GM12878 (cell line): Measurements from ENCODE around the gene MIA. TPM values are rescaled to one million over a fixed set of nuclear protein-coding genes. Genes with fewer than 3 reads are reported as not detected.
A peak's percentile ranks its signal among the peaks of the same experiment; 100 is the strongest.

Experiments
- ATAC-seq: fragments of 200-7000 bp; cut with Tn5 transposase; 3 replicates; pipeline ENCODE4 v1.9.1; 2020; ENCODE audit warnings: mild to moderate bottlenecking, moderate library complexity
- BruUV-seq: library from RNA; stranded (reverse); fragments of 400-500 nt; replicated peaks from 2 replicates; lab custom pipeline; 2021; lab: Mats Ljungman, UMichigan
- CTCF ChIA-PET: fragments of 300-600 bp; sonication (Branson Sonifier 250); formaldehyde crosslinking; extraction: SDS; loops from one replicate; lab custom pipeline; 2021; ENCODE audit warnings: inconsistent platforms; lab: Yijun Ruan, JAX
- POLR2A ChIA-PET: fragments of 350-600 bp; formaldehyde crosslinking; extraction: SDS; loops from one replicate; lab custom pipeline; 2021; ENCODE audit warnings: inconsistent platforms; lab: Charles Lee
- RAD21 ChIA-PET: fragments of 300-600 bp; sonication (Branson Sonifier 250); formaldehyde crosslinking; loops from one replicate; lab custom pipeline; 2023; ENCODE audit warnings: antibody characterized with exemption; ENCODE audit not compliant: unreplicated experiment; lab: Charles Lee
- SMC1A ChIA-PET: fragments of 300-600 bp; sonication (Branson Sonifier 250); formaldehyde crosslinking; loops from one replicate; lab custom pipeline; 2023; ENCODE audit not compliant: unreplicated experiment, uncharacterized antibody; lab: Charles Lee
- DNase-seq: peaks from one replicate; pipeline ENCODE4 v3.0.0-alpha.2; 2011; ENCODE audit warnings: low read depth, low spot score
- FAIRE-seq: peaks from 3 replicates; lab custom pipeline; 2011; peaks lifted over from hg19 to GRCh38; lab: Jason Lieb, UNC
- H2AFZ ChIP-seq: 2 replicates; pipeline ENCODE4 v1.6.0; 2011; ENCODE audit warnings: low read depth, low read length, control low read depth; ENCODE audit not compliant: control insufficient read depth
- H3K27ac ChIP-seq: 2 replicates; pipeline ENCODE4 v1.5.1; 2011; ENCODE audit warnings: control low read depth; ENCODE audit not compliant: control insufficient read depth, insufficient read depth
- H3K27me3 ChIP-seq, 2 experiments: replicated peaks in 1 of 2; 2 replicates each; pipeline versions ENCODE4 v1.6.0 to v1.6.1; 2011; ENCODE audit warnings: low read length in 1 of 2; ENCODE audit not compliant: control insufficient read depth in 2 of 2, insufficient read depth in 2 of 2
- H3K36me3 ChIP-seq, 2 experiments: 2 replicates each; pipeline ENCODE4 v1.5.1; 2011; ENCODE audit warnings: low read length in 1 of 2; ENCODE audit not compliant: control insufficient read depth in 2 of 2, insufficient read depth in 2 of 2
- H3K4me1 ChIP-seq: 2 replicates; pipeline ENCODE4 v1.6.1; 2011; ENCODE audit warnings: mild to moderate bottlenecking, low read length, moderate library complexity, mixed read lengths; ENCODE audit not compliant: control insufficient read depth, insufficient read depth
- H3K4me2 ChIP-seq: 2 replicates; pipeline ENCODE4 v1.6.0; 2011; ENCODE audit warnings: control low read depth; ENCODE audit not compliant: control insufficient read depth, insufficient read depth
- H3K4me3 ChIP-seq: fragments of 200-600 bp; sonication (generic); 2 replicates; pipeline ENCODE4 v1.5.1; 2016
- H3K79me2 ChIP-seq: 2 replicates; pipeline ENCODE4 v1.6.0; 2011; ENCODE audit warnings: low read length; ENCODE audit not compliant: control insufficient read depth, insufficient read depth
- H3K9ac ChIP-seq: 2 replicates; pipeline ENCODE4 v1.8.0; 2011; ENCODE audit warnings: low read length, control low read depth, mixed read lengths; ENCODE audit not compliant: control insufficient read depth, insufficient read depth
- H3K9me3 ChIP-seq: replicated peaks from 3 replicates; pipeline ENCODE4 v1.5.1; 2011; ENCODE audit warnings: mild to moderate bottlenecking, low read length; ENCODE audit not compliant: control insufficient read depth, insufficient read depth
- H4K20me1 ChIP-seq: 2 replicates; pipeline ENCODE4 v1.6.0; 2011; ENCODE audit not compliant: control insufficient read depth, insufficient read depth
- BCL11A ChIP-seq: IDR thresholded peaks from 2 replicates; pipeline ENCODE4 v1.6.1; 2011; ENCODE audit warnings: low read depth, low read length
- ETV6 ChIP-seq, 2 experiments: fragments of 450-650 bp in 1 of 2; IDR thresholded peaks in 1 of 2; conservative IDR thresholded peaks in 1 of 2; 2 replicates each; pipeline ENCODE4 v1.6.1; 2014; ENCODE audit warnings: antibody characterized with exemption in 1 of 2, borderline replicate concordance in 1 of 2, low read depth in 1 of 2, mild to moderate bottlenecking in 1 of 2, moderate library complexity in 1 of 2
- HDAC6 ChIP-seq: fragments of 200-600 bp; sonication (generic); IDR thresholded peaks from one replicate; pipeline ENCODE4 v1.8.0; 2017; ENCODE audit warnings: antibody characterized with exemption; ENCODE audit not compliant: unreplicated experiment
- NFIC ChIP-seq: IDR thresholded peaks from 2 replicates; pipeline ENCODE4 v1.6.1; 2012; ENCODE audit warnings: low read depth, mild to moderate bottlenecking, inconsistent platforms, low read length, moderate library complexity
- NFXL1 ChIP-seq: fragments of 450-650 bp; IDR thresholded peaks from 2 replicates; pipeline ENCODE4 v1.6.1; 2017; ENCODE audit warnings: antibody characterized with exemption, mild to moderate bottlenecking, borderline replicate concordance
- POLR2A ChIP-seq: IDR thresholded peaks from 2 replicates; pipeline ENCODE4 v1.6.1; 2011; ENCODE audit warnings: low read depth, mild to moderate bottlenecking, low read length
- POLR2AphosphoS5 ChIP-seq: IDR thresholded peaks from 2 replicates; pipeline ENCODE4 v1.6.1; 2011; ENCODE audit warnings: mild to moderate bottlenecking, low read length, inconsistent platforms
- ZBTB11 ChIP-seq: fragments of 450-650 bp; formaldehyde crosslinking; IDR thresholded peaks from 2 replicates; pipeline ENCODE4 v1.5.0; 2022; ENCODE audit warnings: mild to moderate bottlenecking, missing genetic modification characterization
- ZNF274 ChIP-seq: IDR thresholded peaks from one replicate; pipeline ENCODE4 v1.8.0; 2011; ENCODE audit not compliant: insufficient read length, insufficient read depth
- WGBS: methylation state at CpG from one replicate; pipeline ENCODE4 v1.1.6; 2016; ENCODE audit warnings: low lambda C conversion rate; ENCODE audit not compliant: insufficient replicate concordance, insufficient coverage; ENCODE audit errors: missing lambda C conversion rate; 5-methylcytosine and 5-hydroxymethylcytosine counted together
- in situ Hi-C: fragments of 300-500 bp; cut with MboI; formaldehyde crosslinking; loops from 9 replicates; pipeline ENCODE4 v1.14.3; 2018; ENCODE audit warnings: mixed read lengths
- intact Hi-C: fragments of 100-400 bp; cut with micrococcal nuclease; formaldehyde crosslinking; loops from one replicate; pipeline ENCODE4 v1.14.2; 2022; ENCODE audit not compliant: unreplicated experiment
- polyA plus RNA-seq, 11 experiments: library from polyadenylated mRNA; depleted of rRNA in 4 of 11; unstranded in 6 of 11; stranded (reverse) in 5 of 11; fragments of >200 nt; fragmentation: Nextera tagmentation in 4 of 11; fragmentation: Illumina TruSeq in 1 of 11; extraction: Ambion mirVana in 4 of 11; extraction: Trizol in 1 of 11; gene quantifications; 1 replicate in 1 of 11; 2 replicates in 10 of 11; pipeline versions ENCODE4 v1.2.1 to v1.2.3, GENCODE V29; 2011 to 2016; ENCODE audit warnings: inconsistent platforms in 2 of 11, missing spikeins in 2 of 11, low read depth in 1 of 11
- total RNA-seq, 4 experiments: library from RNA; depleted of rRNA in 3 of 4; stranded (reverse); fragments of >200 nt in 3 of 4; fragmentation: Illumina TruSeq in 1 of 4; extraction: Trizol in 1 of 4; gene quantifications; 2 replicates each; pipeline versions ENCODE4 v1.2.1 to v1.2.3, GENCODE V29; 2013 to 2021
- TF ChIP-seq, protein P1 (sequence below): fragments of 450-650 bp; conservative IDR thresholded peaks from 2 replicates; pipeline ENCODE4 v1.6.1; 2017; ENCODE audit warnings: mild to moderate bottlenecking, moderate library complexity

Gene MIA
- total and polyA plus RNA-seq, 10 of the 15 experiments (the other 5 are each of a cell fraction or from before 2014, with no cell fraction given), result 0.16 to 2.7 (median 1.4) TPM; not detected in 3

DNA sequence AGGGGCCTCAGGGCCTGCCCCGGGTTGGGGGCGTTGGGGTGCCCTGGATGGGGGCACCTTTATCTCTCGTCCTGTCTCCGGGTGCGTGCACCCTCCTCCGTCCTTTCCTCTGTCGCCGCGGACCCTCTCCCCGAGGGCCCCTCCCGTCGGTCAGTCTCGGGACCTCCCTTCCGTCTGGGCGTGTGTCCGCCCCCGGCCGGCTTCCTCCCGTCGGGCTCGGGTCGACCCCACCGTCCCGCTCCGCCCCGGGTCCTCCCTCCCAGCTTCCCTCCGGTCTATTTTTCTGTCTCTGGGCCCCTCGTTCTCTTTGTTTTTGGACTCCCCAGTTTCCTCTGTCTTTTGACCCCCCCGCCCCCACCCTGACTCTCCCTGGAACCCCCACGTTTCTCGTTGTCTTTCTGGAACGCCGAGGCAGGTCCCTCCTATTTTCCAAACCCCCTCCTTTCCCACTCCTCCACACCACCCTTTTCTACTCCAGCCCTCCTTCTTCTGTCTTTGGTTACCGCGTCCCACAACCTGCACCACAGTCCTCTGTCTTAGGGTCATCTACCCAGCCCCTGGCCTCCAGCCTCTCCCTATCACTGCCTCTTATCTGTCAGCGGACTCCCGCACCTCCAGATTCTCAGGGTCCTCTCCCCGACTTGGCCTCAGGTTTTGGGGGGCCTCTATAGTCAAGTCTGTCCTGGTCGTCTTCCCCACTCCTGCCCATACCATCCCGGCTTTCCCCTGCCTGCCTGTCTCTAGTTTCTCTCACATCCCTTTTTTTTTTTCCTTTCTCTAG is 24.4 kb downstream of the MIA start (continued):
- TF ChIP-seq, protein P1, sequence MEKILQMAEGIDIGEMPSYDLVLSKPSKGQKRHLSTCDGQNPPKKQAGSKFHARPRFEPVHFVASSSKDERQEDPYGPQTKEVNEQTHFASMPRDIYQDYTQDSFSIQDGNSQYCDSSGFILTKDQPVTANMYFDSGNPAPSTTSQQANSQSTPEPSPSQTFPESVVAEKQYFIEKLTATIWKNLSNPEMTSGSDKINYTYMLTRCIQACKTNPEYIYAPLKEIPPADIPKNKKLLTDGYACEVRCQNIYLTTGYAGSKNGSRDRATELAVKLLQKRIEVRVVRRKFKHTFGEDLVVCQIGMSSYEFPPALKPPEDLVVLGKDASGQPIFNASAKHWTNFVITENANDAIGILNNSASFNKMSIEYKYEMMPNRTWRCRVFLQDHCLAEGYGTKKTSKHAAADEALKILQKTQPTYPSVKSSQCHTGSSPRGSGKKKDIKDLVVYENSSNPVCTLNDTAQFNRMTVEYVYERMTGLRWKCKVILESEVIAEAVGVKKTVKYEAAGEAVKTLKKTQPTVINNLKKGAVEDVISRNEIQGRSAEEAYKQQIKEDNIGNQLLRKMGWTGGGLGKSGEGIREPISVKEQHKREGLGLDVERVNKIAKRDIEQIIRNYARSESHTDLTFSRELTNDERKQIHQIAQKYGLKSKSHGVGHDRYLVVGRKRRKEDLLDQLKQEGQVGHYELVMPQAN, result peak; percentile 45; the same call in 1 of the 2 replicates
- TF ChIP-seq BCL11A, result no peak
- peak; percentile 54; the same call in 1 of the 2 replicates for TF ChIP-seq POLR2AphosphoS5
- no peak for TF ChIP-seq ETV6 (conservative IDR thresholded peaks at IDR 0.05 in 1 of 2, IDR thresholded peaks at IDR 0.05 in 1 of 2; ENCODE audit: borderline replicate concordance in 1 of 2, low read depth in 1 of 2)
- TF ChIP-seq, all 136 proteins: peak for 8

GRCh38 chr19:40800339-40800996 is 25.1 kb downstream of the MIA start:
- in situ Hi-C loops, result no loop called here
- H3K9ac ChIP-seq, result peak overlapping the region; percentile 84
- H3K27me3 ChIP-seq, result no peaks in the 10 kb centered on the region
- no TSS peak for BruUV-seq
- RAD21 ChIA-PET, result interaction anchor here (1.2 to 1.6 kb wide), 3 partner anchors 23 to 50 kb away, joined by 5 to 8 read pairs (median 6); partner anchors contain the start of genes ACTMAP and RAB4B
- peaks cover 53% of the 10 kb centered on the region for H3K4me1 ChIP-seq
- SMC1A ChIA-PET, result interaction anchor here (3.6 to 5.3 kb wide), 2 partner anchors 22 to 23 kb away, joined by 18 to 39 read pairs; partner anchors contain the start of gene RAB4B
- ATAC-seq (no peak), DNase-seq (no peak), FAIRE-seq (no peak)
- POLR2A ChIA-PET, result interaction anchor here (0.5 to 1.4 kb wide), 5 partner anchors 23 to 360 kb away, joined by 3 to 8 read pairs (median 6); partner anchors contain the start of gene RAB4B
- H4K20me1 ChIP-seq, result peaks cover 15% of the 10 kb centered on the region
- CTCF ChIA-PET, result interaction anchor here (1.3 kb wide), 1 partner anchor 11 kb away, joined by 3 read pairs; no protein-coding TSS in a partner anchor
- intact Hi-C loops, result no loop called here
- peaks cover 7 to 13% of the 10 kb centered on the region in 2 experiments; a peak in 3 of 4 replicates for H3K36me3 ChIP-seq
- peak overlapping the region; percentile 98 for H3K4me3 ChIP-seq
- TF ChIP-seq POLR2A, result 0 out of 2 replicates have a peak, but pooled peaks have one; percentile 22
- TF ChIP-seq ZBTB11 (CRISPR knock-in tag), result no peak
- no peak for TF ChIP-seq NFIC
- no peak for TF ChIP-seq HDAC6
- no peak for TF ChIP-seq NFXL1
- no peak for TF ChIP-seq ZNF274
- peaks cover 57% of the 10 kb centered on the region for H3K79me2 ChIP-seq
- peak overlapping the region; percentile 88 for H3K4me2 ChIP-seq
- no peak overlapping the region for H2AFZ ChIP-seq
- 50% methylated on average over 25 of the region's 27 CpGs for WGBS
- peak overlapping the region; percentile 91 for H3K27ac ChIP-seq
- no peaks in the 10 kb centered on the region for H3K9me3 ChIP-seq
